ENCODE results near the gene CHRNB2.

- TF ChIP-seq POLR2A (IDR thresholded peaks at IDR 0.05): no peak
- TF ChIP-seq CTCF (IDR thresholded peaks at IDR 0.05): no peak
Observed at GRCh38 chr1:154578058-154578418, 10.5 kb downstream of the CHRNB2 start.

Data from prostate gland (tissue), 2 donors.